NCI-H345 treated with DMSO at 0.1 percent for 48 hours (cell line): ENCODE data around the gene CDCA8.

Experiments used
- DNase-seq: peaks from one replicate; lab custom pipeline; 2025; ENCODE audit not compliant: unreplicated experiment; lab: John Stamatoyannopoulos, UW

Gene CDCA8

DNA sequence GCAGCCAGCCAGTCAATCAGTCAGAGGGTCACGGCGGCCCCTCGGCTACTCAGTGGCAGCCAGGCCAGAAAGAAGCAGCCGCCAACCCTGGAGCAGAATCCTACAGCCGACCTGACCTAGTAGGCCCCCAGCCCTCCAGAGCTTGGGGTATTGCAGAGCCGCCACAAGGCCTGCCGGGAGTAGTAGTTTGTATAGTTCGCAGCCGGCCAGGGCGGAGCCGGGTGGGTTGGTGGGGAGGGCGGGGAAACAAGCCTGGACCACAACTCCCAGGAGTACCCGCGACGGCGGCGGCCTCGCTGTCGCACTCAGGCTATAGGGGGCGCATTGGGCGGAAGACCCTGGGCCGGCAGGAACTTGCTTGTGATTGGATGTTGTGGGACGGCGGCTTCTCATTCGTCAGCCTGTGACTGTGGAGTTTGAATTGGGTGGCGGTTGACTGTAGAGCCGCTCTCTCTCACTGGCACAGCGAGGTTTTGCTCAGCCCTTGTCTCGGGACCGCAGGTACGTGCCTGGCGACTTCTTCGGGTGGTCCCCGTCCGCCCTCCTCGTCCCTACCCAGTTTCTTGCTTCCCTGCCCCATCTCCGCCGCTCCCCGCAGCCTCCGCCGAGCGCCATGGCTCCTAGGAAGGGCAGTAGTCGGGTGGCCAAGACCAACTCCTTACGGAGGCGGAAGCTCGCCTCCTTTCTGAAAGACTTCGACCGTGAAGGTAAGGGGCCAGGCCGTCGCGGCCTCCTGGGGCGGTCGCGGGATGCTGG lies at the start of gene CDCA8:
CDCA8 (plus strand) TSS at position 439 of the 756 bp plus-strand sequence; CDS start at position 614, 175 bp downstream.
- peak; percentile 95 for DNase-seq

DNA sequence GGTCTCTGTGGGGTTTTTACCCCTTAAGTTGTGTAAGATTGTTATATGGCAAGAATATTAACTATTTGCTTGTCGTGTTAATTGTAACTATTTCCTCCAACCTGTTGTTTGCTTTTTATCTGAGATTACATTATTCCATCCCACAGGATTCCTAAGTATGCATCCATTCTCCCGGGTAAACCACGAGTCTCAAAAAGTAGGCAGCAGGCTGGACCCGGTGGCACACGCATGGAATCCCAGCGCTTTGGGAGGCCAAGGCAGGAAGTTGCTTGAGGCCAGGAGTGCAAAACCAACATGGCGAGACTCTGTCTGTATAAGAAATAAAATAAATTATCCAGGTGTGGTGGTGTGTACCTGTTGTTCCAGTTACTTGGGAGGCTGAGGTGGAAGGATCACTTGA lies 45.0 kb upstream of the CDCA8 start:
- no peak for DNase-seq

DNA sequence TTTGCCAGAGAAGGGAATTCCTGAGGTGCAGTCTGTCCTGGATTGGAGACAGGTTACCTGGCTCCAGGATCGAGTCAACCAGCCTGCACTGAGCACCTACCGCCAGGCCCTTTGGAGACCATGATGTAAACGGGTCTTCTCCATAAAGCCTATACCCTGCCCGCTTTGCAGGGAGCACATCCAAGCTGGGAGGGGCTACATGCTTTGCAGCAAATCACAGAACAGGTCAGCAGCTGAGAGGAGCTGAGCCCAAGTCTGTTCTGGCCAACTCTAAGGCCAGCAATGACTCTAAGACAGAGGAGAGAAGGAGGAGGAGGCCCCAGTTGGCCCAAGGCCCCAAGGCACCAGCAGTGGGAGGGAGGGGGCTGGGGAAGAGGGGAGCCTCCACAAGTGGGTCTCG lies 42.1 kb upstream of the CDCA8 start:
- no peak for DNase-seq

DNA sequence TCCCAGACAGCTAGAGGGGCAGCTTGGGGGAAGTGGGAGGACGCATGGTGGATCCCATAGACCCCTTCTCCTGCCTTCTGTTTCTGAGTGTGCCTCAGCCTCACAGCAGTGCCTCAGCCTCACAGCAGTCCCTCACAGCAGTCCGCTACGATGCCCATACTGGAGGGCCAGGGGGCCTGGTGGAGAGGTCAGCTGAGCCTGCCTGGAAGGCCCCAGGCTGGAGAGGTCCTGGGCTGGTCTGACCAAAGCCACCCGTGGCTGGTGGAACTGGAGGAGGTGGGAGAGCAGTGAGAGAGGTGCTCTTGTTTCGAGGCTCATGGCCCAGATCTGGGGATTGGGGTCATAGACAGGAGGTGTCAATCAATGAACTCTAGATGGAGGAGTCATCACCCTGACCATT lies 41.6 kb upstream of the CDCA8 start:
- no peak for DNase-seq

GRCh38 chr1:37651803-37652202 lies 40.5 kb upstream of the CDCA8 start:
- no peak for DNase-seq

DNA sequence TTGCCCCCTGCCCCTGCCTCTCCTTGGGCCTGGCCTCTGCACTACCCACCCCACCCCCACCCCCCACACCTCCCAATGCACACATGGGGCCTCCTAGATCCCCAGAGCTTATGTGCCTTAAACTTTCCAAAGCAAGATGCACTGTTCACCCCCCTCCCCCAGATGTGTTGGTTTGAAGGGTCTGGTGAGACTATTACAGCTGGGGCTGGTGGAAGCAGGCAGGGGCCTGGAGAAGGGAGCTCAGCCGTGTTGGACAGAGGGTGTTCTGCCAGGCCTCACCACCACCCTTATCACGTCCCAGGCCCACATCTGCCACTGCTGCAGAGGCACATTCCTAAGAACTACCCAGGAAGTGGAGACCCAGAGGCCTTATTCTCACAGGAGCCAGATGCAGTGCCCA lies 39.3 kb upstream of the CDCA8 start:
- no peak for DNase-seq

DNA sequence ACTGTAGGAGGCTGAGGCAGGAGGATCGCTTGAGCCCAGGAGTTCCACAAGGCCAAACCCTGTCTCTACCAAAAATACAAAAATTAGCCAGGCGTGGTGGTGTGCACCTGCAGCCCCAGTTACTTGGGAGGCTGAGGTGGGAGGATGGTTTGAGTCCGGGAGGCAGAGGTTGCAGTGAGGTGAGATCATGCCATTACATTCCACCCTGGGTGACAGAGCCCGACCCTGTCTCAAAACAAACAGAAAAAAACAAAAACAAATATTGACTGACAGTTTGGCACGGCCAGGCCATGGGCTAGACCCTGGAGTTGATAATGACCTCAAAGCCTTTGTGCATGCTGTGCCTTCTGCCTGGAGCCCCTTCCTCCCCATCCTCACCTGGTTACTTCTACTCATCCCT lies 38.4 kb upstream of the CDCA8 start:
- DNase-seq = no peak

- DNase-seq = no peak
Measured at GRCh38 chr1:37655274-37655673, 37.0 kb upstream of the CDCA8 start.

- DNase-seq = no peak
Measured at GRCh38 chr1:37656026-37656425, 36.3 kb upstream of the CDCA8 start.

DNA sequence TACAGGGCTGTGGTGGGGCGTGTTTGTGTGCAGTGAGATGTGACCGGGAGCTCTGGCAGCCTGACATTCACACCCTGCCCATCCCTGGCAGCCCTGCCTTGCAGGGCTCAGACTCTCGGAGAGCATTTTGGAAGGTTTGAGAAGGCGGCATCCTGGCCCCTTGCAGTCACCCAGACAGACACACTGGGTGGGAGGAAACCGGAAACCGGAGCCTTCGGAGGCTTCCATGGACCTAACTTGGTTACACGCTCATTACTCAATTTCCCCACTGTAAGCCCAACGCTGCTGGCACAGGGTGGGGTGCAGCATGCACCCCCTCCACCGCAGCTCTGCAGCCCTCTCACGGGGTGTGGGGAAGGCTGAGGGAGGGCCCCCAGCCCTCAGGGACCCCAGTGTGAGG lies 35.4 kb upstream of the CDCA8 start:
- no peak for DNase-seq

DNA sequence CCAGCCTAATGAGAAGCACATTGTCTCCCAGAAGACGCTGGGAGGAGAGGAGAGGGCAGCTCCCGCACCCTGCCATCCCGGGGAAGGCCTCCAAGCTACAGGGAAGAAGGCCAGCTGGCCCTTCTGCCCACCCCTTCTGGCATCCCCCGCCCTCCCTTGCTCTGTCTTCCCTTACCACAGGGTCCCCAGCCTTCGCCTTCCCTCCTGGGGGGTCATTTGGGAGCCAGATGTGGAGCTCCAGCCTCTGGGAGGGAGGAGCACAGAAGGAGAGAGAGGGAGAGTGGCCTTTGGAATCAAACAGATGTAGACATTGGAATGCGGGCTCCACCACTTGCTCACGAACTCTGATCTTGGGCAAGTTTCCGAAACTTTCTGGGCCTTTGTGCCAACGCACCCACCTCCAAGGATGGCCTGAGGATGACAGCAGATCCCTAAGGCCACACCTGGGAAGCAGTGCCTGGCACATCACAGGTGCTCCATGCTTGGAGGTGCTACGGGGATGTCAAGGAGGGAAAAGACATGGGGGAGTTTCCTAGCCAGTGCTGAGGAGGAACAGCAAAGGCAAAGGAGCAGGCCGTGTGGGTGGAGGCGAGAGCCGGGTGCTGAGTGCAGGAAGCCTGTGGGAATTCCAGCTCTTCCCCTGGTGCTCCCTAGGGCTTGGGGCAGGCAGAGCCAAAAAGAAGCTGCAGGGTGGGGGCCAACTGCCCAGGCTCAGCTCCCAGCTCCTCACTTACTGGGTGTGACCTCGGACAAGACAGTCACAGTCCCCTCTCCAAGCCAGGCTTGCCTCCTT lies 34.5 kb upstream of the CDCA8 start:
- no peak for DNase-seq

DNA sequence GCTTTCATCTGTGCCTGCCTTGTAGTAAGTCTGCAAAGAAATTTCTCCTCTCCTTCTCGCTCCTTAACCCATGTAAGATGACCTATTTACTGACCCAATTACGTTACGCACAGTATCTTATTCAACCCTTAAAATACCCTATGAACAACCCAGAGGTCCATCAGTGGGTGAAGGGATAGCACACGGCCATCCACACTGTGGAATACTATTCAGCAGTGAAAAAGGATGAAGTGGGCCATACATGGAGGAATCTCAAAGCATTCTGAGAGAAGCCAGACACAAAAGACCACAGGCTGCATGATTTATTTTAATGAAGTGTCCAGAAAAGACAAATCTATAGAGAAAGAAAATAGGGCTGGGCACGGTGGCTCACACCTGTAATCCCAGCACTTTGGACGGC lies 33.8 kb upstream of the CDCA8 start:
- no peak for DNase-seq

GRCh38 chr1:37660664-37661063 lies 31.7 kb upstream of the CDCA8 start:
- DNase-seq = no peak

DNA sequence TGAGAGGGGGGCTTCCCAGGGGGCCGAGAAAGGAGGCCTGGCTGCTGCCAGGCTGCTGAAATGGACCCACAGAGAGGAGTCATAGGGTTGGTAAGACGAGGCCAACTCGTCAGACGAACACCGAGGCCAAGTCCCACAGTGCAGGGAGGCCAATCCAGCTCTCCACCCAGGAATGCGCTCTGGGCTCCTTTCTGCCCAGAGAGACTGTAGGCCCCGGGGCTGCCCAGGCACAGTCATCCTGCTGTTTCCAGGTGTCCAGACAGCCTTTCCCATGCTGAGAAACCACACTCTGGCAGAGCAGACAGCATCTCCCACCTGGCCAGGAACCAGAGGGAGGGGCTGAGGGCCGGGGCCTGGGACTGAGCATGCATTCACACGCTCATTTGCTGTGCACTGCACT lies 30.9 kb upstream of the CDCA8 start:
- no peak for DNase-seq

DNA sequence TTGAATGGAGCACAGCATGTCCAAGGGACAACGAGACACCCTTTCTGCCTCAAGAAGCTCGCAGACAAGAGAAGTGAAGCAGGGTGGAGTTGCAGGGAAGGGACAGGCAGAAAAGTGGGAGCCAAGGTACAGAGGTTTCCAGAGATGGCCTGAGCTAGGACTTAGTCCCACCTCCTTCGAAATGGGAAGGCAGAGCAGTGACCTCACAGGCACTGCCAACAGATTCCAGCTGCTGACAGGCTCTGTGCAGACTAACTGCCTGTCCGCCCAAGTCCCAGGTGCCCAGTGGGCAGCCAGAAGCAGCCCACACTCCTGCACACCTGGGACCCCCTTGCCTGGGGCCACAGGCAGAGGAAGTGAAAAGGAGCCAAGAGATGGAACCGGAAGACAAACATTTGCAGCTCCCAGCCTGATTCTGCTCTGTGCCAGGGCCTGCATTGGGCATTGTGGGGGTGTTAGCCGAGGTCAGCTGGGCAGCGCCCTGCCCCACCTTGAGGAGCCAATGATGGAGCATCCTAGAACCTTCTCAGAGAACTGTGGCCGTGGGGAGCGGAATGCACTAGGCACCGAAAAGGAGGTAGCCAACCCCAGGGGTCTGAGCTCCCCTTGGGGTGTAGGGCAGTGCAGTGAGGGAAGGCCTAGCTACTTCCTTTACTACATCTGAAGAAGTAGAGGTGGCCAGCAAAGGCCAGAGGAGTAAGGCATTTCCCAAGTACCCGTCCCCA lies 30.1 kb upstream of the CDCA8 start:
- no peak for DNase-seq

DNA sequence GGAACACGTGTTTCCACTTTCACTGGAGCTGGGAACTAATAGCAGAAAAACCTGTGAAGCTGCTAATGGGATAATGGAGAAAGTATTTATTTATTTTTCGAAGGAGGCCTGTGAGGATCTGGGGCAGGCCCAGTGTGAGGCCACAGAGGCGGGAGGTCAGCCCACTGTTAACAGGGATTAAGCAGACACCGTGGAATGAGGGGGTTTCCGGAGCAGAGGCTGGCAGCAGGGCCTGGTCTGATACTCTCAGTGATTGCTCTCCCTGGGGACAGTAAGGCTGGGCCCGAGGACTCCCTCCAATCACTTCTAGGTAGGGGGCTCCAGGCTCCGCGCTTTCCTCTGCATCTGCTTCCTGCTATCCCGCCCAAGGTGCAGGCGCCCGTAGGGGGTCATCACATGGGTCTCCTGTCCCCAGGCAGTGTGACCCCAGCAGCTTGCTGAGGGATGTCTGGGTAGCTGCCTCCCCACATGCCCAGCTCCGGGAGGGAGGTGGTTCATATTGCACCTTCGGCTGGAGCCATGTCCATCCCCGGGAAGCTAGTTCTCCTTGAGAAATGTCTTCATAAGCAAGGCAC lies 28.8 kb upstream of the CDCA8 start:
- DNase-seq = no peak

DNA sequence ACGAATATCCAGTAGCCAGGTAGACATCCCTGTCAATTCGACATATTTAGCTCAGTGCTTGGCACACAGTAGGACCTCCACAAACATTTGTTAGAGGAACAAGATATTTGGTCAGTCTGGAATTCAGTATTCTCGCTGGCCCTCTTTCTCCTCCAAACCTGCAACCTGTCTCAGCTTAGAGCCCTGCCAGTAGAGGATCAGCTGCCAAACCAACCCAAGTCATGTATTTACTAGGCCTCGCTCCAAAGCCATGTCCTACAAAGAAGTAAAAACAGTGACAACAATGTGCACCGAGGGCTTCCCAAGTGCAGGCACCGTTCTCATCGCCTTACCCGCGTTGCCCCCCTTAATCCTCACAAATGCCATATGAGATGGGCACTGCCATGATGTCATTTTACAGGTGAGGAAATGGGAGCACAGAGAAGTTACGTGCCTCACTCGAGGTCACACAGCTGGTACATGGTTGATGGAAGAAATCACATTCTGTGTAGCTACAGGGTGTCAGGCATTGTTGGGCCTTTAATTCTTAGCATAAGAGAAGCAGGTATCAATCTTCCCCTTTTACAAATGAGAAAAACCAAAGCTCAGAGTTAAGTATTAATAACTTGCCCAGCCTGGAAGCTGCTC lies 26.0 kb upstream of the CDCA8 start:
- no peak for DNase-seq

GRCh38 chr1:37667023-37667671 lies 25.2 kb upstream of the CDCA8 start:
- DNase-seq = no peak

GRCh38 chr1:37670133-37670532 lies 22.2 kb upstream of the CDCA8 start:
- DNase-seq = no peak

DNA sequence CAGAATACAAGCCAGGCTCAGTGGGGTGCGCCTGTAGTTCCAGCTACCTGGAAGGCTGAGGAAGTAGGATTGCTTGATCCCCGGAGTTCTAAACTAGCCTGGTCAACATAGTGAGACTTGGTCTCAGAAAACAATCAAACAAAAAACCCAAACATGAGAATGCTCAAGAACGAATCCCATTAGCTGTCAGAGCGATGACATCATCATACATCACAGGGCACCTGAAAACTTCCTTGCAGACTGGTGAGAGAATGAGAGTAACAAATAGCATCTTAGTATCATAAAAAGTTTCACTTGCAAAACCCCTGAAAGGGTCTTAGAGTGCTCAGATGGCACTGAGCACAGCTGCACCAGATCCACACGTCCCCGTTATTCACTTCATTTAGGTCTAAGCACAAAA lies 21.1 kb upstream of the CDCA8 start:
- DNase-seq = no peak
